Measurements from ENCODE around the gene TOMT. TPM values are rescaled to one million over a fixed set of nuclear protein-coding genes. Genes with fewer than 3 reads are reported as not detected.
A peak's percentile ranks its signal among the peaks of the same experiment; 100 is the strongest.

Gene TOMT
- total and polyA plus RNA-seq, 2 of the 13 experiments (the other 11 are each of a cell fraction or from before 2014, with no cell fraction given) = not detected

GRCh38 chr11:72091292-72091691 is 14.4 kb upstream of the TOMT start:
- Histone ChIP-seq H3K9me3 (ENCODE audit: low read length) (no peaks in the 10 kb centered on the region), H3K79me2 (ENCODE audit: insufficient read depth, low read length) (no peaks in the 10 kb centered on the region), H3K4me3 (replicated peaks in 1 of 3; ENCODE audit: insufficient read depth in 1 of 3, low read depth in 2 of 3, low read length in 3 of 3) (no peak overlapping the region), H3K27me3 (ENCODE audit: control insufficient read depth in 1 of 2, insufficient read depth in 2 of 2, low read length in 2 of 2) (no peaks in the 10 kb centered on the region), H3K36me3 (replicated peaks in 1 of 2; ENCODE audit: control insufficient read depth in 1 of 2, insufficient read depth in 2 of 2, low read length in 2 of 2) (peaks cover 6 to 20% of the 10 kb centered on the region in 2 experiments; a peak in 3 of 5 replicates), H3K4me1 (ENCODE audit: insufficient read depth, low read length) (peaks cover 17% of the 10 kb centered on the region), H3K4me2 (ENCODE audit: low read depth, low read length) (no peak overlapping the region), H2AFZ (ENCODE audit: low read length) (no peak overlapping the region), H4K20me1 (ENCODE audit: insufficient read depth, low read length) (no peaks in the 10 kb centered on the region), H3K27ac (ENCODE audit: extremely low read length, insufficient read depth, low read length) (no peak overlapping the region), H3K9ac (ENCODE audit: insufficient read depth, low read depth, low read length) (no peak overlapping the region)
- WGBS (ENCODE audit: low lambda C conversion rate) = 63% methylated on average over 4 of the region's 4 CpGs
- POLR2A ChIA-PET = interaction anchor here (0.7 to 2.3 kb wide), 7 partner anchors 8 to 162 kb away, joined by 3 to 9 read pairs (median 4); partner anchors contain the start of genes ANAPC15, RNF121 and XNDC1N
- peak; percentile 88 for FAIRE-seq
- DNase-seq (ENCODE audit: low spot score) = peak; percentile 68
- BruUV-seq (replicated peaks) = no TSS peak
- in situ Hi-C loops (cut with HindIII; ENCODE audit: extremely low pct_ligation_motif_present, low pct_unique_long_range_greater_than_20kb) = loop anchor here (5.0 kb wide), 1 partner anchor 64 kb away; no protein-coding TSS in a partner anchor
- intact Hi-C loops (cut with micrococcal nuclease; ENCODE audit: unreplicated experiment) = loop anchor here (1.0 kb wide), 1 partner anchor 66 kb away; no protein-coding TSS in a partner anchor
- ATAC-seq = peak; percentile 94
- CTCF ChIA-PET (ENCODE audit: low intra/inter-chr PET ratio, low total read pairs) = interaction anchor here (4.7 kb wide), 1 partner anchor 66 kb away, joined by 67 read pairs; no protein-coding TSS in a partner anchor
- TF ChIP-seq SMC3 (IDR thresholded peaks at IDR 0.05; ENCODE audit: low read length) = peak; percentile 91
- TF ChIP-seq AHR (CRISPR knock-in tag; IDR thresholded peaks at IDR 0.05) = no peak
- no peak for TF ChIP-seq JDP2 (CRISPR knock-in tag; IDR thresholded peaks at IDR 0.05; ENCODE audit: borderline replicate concordance)
- no peak for TF ChIP-seq BHLHE40 (IDR thresholded peaks at IDR 0.05; ENCODE audit: low read length)
- TF ChIP-seq MEIS1 (CRISPR knock-in tag; IDR thresholded peaks at IDR 0.05; ENCODE audit: borderline replicate concordance) = no peak
- TF ChIP-seq KDM2A (CRISPR knock-in tag; IDR thresholded peaks at IDR 0.05; ENCODE audit: borderline replicate concordance, low read depth) = 0 out of 2 replicates have a peak, but pooled peaks have one; percentile 33
- TF ChIP-seq ZNF792 (CRISPR knock-in tag; IDR thresholded peaks at IDR 0.05) = no peak
- TF ChIP-seq ZNF101 (CRISPR knock-in tag; IDR thresholded peaks at IDR 0.05; ENCODE audit: borderline replicate concordance, low read depth) = no peak
- no peak for TF ChIP-seq TCF7 (IDR thresholded peaks at IDR 0.05; ENCODE audit: low read depth)
- TF ChIP-seq, protein P1, sequence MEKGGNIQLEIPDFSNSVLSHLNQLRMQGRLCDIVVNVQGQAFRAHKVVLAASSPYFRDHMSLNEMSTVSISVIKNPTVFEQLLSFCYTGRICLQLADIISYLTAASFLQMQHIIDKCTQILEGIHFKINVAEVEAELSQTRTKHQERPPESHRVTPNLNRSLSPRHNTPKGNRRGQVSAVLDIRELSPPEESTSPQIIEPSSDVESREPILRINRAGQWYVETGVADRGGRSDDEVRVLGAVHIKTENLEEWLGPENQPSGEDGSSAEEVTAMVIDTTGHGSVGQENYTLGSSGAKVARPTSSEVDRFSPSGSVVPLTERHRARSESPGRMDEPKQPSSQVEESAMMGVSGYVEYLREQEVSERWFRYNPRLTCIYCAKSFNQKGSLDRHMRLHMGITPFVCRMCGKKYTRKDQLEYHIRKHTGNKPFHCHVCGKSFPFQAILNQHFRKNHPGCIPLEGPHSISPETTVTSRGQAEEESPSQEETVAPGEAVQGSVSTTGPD (CRISPR knock-in tag; IDR thresholded peaks at IDR 0.05) = no peak
- no peak for TF ChIP-seq ZNF850 (CRISPR knock-in tag; conservative IDR thresholded peaks at IDR 0.05)
- TF ChIP-seq ELF1 (CRISPR knock-in tag; IDR thresholded peaks at IDR 0.05) = no peak
- TF ChIP-seq NCOA2 (CRISPR knock-in tag; IDR thresholded peaks at IDR 0.05) = no peak
- TF ChIP-seq CTCF (CRISPR knock-in tag; IDR thresholded peaks at IDR 0.05) = peak; percentile 92
- no peak for TF ChIP-seq ZNF513 (CRISPR knock-in tag; conservative IDR thresholded peaks at IDR 0.05)
- no peak for TF ChIP-seq ZNF891 (CRISPR knock-in tag; IDR thresholded peaks at IDR 0.05)
- TF ChIP-seq ATAD3A (CRISPR knock-in tag; IDR thresholded peaks at IDR 0.05) = no peak
- no peak for TF ChIP-seq SETDB1 (CRISPR knock-in tag; IDR thresholded peaks at IDR 0.05; ENCODE audit: borderline replicate concordance)
- TF ChIP-seq SRSF4 (IDR thresholded peaks at IDR 0.05; ENCODE audit: low read depth, low read length, poor library complexity, severe bottlenecking) = no peak
- TF ChIP-seq SRSF1 (optimal IDR thresholded peaks at IDR 0.05; ENCODE audit: low read depth, low read length) = no peak
- TF ChIP-seq ZNF557 (CRISPR knock-in tag; IDR thresholded peaks at IDR 0.05) = no peak
- TF ChIP-seq, protein P2, sequence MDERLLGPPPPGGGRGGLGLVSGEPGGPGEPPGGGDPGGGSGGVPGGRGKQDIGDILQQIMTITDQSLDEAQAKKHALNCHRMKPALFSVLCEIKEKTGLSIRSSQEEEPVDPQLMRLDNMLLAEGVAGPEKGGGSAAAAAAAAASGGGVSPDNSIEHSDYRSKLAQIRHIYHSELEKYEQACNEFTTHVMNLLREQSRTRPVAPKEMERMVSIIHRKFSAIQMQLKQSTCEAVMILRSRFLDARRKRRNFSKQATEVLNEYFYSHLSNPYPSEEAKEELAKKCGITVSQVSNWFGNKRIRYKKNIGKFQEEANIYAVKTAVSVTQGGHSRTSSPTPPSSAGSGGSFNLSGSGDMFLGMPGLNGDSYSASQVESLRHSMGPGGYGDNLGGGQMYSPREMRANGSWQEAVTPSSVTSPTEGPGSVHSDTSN (CRISPR knock-in tag; IDR thresholded peaks at IDR 0.05) = no peak

Measured in HepG2 (cell line).